Activated CD4-positive, alpha-beta T cell treated with anti-CD3 and anti-CD28 coated beads, Interleukin-2, amount 50 U/mL, for 4 hours (primary cell): ENCODE data around the gene PRPF8.

Experiments
- DNase-seq, 2 experiments: peaks; one replicate each; pipeline ENCODE4 v3.0.0-alpha.2; 2020

The PRPF8 gene

DNA sequence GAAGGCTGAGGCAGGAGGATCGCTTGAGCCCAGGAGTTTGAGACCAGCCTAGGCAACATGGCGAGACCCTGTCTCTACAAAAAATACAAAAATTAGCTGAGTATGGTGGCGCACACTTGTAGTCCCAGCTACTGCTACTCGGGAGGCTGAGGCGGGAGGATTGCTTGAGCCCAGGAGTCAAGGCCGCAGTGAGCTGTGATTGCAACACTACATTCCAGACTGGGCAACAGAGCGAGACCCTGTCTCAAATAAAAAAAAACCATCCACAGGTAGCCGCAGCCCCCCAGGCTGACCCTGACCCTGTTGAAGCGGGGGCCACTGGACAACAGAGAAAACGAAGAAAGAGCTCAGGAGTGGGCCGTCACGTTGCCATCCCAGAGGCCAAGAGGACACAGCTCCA, 60.0 kb downstream of the PRPF8 start:
- DNase-seq = no peak

GRCh38 chr17:1623057-1623630, 61.5 kb downstream of the PRPF8 start:
- DNase-seq = no peak

DNA sequence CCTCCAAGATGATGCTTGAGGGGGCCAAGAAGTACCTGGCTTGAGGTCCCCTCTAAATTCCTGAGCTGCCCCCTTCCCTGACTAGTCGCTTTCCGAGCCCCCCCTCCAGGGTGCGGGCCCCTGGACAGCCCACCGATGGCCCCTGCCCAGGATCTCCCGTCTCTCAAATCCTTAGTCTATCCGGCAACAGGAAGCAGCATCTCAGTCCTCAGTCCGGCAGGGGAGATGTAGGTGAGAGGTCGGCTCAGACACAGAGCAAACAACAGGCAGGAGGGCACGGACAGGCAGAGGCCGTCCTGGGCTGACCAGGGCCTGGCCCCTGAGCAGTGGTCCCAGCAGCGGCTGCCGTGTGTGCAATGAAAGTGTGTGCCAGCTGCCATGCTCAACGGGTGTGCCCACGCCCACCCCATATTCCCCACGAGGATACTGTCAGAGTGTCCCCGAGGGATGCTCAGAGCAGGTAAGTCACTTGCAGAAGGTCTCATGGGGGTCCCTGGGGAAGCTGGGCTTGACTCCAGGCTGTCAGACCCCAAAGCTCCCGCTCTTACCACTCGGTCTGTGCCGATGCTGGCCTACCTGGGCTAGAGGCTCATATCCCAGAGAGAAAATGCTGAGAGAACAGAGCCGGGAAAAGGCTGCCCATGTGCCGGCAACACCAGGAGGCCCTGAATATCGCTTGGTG, 63.3 kb downstream of the PRPF8 start:
- DNase-seq = no peak

DNA sequence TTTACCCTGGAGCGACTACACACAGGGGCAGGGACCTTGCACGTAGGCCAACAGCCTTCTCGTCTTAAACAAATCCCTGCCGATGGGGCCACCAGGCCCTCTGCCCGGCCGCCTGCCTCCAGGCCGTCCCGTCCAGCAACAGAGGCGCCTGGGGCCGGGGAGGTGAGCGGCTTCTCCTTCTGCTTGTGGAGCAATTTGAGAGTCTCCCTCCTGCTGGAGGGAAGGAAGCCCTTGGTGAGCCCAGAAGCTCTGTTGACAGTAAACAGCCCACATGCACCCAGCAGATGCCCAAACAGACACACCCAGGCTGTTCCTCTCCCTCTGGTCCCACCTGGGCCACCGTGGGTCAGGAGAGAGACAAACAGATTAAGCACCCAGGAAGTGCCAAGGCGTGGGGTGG, 64.2 kb downstream of the PRPF8 start:
- DNase-seq = no peak

DNA sequence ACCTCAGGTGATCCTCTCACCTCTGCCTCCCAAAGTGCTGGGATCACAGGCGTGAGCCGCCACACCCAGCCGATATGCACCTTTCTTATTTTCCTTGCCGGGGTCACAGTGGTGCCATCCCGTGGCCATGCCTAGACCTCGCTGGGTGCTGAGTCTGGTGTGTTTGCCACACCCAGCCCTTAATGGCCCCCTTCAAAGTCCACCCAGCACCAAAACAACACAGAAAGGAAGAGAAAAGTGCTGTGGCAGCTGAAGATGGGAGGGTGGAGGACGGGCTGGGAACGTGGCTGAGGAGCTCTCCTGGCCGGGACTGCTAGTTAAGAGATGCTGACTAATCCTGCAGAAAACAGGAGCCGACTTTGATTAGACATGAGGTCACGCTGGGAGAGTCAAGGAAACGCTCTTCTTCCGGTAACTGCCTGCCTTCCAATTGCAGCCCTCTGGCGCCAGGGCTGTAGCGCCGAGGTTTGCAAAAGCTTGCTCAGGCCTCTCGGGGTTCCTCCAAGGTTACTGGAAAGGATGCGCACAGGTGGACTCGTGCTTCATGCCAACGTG, 67.0 kb downstream of the PRPF8 start:
- DNase-seq = no peak

- no peak for DNase-seq
Measured at GRCh38 chr17:1616101-1616500, 68.6 kb downstream of the PRPF8 start.

GRCh38 chr17:1612400-1612799, 72.3 kb downstream of the PRPF8 start:
- no peak for DNase-seq

DNA sequence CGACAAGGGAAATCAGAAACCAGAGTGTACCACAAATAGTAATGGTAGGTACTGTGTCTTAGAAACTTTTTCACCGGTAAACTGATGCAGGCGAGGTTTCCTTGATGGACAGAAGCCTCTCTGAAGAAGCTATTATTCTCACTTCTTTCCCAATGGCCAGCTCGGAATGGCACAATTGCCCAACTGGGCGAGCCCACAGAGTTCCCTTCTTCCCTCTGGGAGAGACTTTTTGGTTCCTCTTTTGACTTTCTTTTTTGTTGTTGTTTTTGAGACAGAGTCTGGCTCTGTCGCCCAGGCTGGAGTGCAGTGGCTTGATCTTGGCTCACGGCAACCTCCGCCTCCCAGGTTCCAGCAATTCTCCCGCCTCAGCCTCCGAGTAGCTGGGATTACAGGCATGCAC, 73.0 kb downstream of the PRPF8 start:
- DNase-seq = no peak

GRCh38 chr17:1608676-1609075, 76.0 kb downstream of the PRPF8 start:
- DNase-seq = no peak

GRCh38 chr17:1607971-1608320, 76.7 kb downstream of the PRPF8 start:
- DNase-seq = no peak

- no peak for DNase-seq
Measured at GRCh38 chr17:1606352-1606985, 78.2 kb downstream of the PRPF8 start.

DNA sequence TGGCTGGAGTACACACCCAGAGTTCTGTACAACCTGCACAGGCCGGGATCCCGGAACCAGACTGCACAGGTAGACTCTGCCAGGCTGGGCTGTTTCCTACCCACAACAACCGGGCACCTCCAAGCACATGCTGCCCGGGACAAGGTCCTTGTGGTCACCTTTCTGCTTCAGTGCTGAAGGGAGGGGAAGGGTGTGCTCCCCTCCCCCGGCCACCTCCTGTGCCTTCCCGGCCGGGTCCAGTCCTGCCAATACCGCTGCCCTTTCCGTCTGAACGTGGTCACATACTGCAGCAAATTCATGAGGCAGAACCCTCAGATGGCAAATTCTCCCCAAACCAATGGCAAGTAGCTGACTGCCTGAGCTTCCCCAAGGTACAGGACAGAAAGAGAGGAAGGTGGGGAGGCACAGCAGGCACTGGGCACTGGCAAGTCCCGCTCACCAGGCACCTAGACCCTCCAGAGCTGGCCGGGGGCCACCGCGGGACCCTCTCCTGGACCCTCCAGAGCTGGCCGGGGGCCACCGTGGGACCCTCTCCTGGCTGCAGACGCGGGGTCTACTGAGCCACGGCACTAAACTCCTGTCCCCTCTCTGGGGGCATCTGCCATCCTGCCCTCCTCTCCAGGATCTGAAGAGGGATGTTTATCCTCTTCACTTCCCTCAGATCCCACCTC, 78.9 kb downstream of the PRPF8 start:
- no peak for DNase-seq

DNA sequence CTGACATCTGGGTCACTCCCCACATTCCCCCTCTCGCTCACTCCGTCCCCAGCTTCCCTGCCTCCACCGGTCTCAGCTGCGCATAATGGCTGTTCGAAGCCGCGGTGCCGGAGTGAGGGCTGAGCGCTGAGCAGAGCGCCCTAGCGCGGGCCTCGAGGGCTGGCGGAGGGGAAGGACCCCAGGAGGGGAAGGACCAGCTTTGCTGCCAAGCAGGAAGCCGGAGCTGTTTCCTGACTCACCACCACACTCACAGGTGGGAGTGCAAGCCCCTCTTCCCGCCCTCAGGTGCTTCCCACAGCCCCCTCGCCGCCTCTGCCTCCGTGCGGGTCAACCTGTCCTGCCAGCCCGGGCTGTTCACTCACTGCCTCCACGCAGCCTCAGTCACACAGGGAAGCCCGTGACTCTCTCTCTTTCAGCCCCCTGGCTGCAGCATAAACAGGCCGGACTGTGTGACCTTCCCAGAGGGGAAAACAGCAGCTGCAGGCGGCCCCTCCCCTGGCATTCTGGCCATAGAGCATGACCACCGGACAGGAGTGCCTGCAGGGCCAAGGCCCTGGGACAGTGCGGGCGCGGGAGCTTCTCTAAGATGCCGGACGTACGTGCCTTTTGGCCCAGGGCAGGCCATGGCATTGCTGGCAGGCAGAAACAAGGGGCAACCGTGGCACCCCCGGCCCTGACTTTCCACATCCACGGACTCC, 79.7 kb downstream of the PRPF8 start:
- DNase-seq = no peak

DNA sequence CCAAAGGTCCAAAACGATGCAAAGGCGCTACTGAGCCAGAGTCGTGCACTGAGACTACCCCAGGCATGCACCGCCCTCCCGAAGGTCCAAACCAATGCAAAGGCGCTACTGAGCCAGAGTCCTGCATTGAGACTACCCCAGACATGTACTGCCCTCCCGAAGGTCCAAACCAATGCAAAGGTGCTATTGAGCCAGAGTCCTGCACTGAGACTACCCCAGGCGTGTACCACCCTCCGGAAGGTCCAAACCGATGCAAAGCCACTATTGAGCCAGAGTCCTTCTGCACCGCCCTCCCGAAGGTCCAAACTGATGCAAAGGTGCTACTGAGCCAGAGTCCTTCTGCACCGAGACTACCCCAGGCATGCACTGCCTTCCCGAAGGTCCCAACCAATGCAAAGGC, 83.1 kb downstream of the PRPF8 start:
- no peak for DNase-seq
